Cardiac septum (tissue), 1 donor: ENCODE data around the gene NOS1AP. TPM values are rescaled to one million over a fixed set of nuclear protein-coding genes. Genes with fewer than 3 reads are reported as not detected.
"Not testable (repeated sequence)": the region's sequence is repeated elsewhere in the genome, so short reads cannot be mapped to it uniquely, and the experiment has no call there.

ENCODE experiments used
- DNase-seq: peaks from one replicate; pipeline ENCODE4 v3.0.0-alpha.2; 2020; ENCODE audit warnings: low spot score
- intact Hi-C: fragments of 100-400 bp; cut with DNase I; formaldehyde crosslinking; loops from one replicate; pipeline ENCODE4 v1.14.0; 2022
- total RNA-seq: library from RNA; stranded (reverse); fragmentation: NEBNext Ultra II Directional; extraction: Animal tissue kit (Norgen Biotek cat#: 25700); gene quantifications from one replicate; pipeline ENCODE4 v1.2.1, GENCODE V29; 2021
- donor health status: DM: no; HTN: no; CAD: no.

NOS1AP gene
- total RNA-seq, 1 donor from 2014 or later = 2.0 TPM

- intact Hi-C loops = no loop called here
- no peak for DNase-seq
Measured at GRCh38 chr1:162055062-162055461, 14.4 kb upstream of the NOS1AP start.

GRCh38 chr1:162056043-162056442, 13.4 kb upstream of the NOS1AP start:
- DNase-seq = no peak
- intact Hi-C loops = loop anchor here (1.0 to 2.0 kb wide), 2 partner anchors 220 to 335 kb away; no protein-coding TSS in a partner anchor

- intact Hi-C loops = loop anchor here (1.0 to 2.0 kb wide), 2 partner anchors 220 to 334 kb away; no protein-coding TSS in a partner anchor
- DNase-seq = no peak
Measured at GRCh38 chr1:162056579-162056978, 12.9 kb upstream of the NOS1AP start.

GRCh38 chr1:162059721-162060120, 9.8 kb upstream of the NOS1AP start:
- intact Hi-C loops = no loop called here
- no peak for DNase-seq

DNA sequence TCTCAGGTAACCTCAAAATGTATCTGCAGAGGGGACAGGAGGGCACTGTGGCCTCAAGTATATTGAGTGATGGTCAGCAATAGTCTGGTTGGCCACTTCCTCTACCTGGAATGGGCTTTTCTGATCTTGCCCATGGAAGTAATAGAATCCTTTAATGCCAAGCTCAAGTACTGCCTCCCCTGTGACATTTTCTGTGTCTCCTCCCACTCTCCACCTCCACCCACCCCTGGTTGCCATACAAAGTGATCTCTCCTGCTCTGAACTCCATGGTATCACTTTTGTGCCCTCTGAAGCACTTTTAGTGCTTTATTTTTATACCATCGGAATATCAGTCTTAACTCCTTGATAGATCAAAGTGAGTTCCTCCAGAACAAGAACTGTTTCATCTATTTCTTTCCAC, 9.2 kb upstream of the NOS1AP start:
- intact Hi-C loops = no loop called here
- no peak for DNase-seq

- intact Hi-C loops = no loop called here
- no peak for DNase-seq
Measured at GRCh38 chr1:162062542-162063015, 6.9 kb upstream of the NOS1AP start.

DNA sequence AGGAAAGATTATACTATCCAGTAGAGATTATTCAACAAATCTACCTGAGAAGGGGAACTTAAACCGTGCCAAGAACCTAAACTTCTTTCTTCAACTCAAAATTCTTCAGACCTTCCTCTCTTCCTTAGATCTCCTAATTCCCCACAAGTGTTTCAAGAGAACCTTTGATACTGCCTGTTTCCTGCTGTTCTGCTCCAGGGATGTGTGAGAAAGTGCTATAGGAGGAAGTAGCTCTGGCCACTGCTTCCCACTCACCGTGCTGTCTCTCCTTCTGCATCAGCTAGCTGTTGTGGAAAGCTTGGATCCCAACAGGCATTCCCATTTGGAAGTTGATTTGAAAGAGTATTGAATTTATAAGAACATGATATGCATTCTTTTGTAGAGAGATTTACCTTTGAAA, 4.5 kb upstream of the NOS1AP start:
- no peak for DNase-seq
- intact Hi-C loops = no loop called here

GRCh38 chr1:162066836-162067235, 2.7 kb upstream of the NOS1AP start:
- intact Hi-C loops, DNase-seq: not testable (repeated sequence)

GRCh38 chr1:162067466-162067865, 2.0 kb upstream of the NOS1AP start:
- intact Hi-C loops = no loop called here
- DNase-seq = no peak

DNA sequence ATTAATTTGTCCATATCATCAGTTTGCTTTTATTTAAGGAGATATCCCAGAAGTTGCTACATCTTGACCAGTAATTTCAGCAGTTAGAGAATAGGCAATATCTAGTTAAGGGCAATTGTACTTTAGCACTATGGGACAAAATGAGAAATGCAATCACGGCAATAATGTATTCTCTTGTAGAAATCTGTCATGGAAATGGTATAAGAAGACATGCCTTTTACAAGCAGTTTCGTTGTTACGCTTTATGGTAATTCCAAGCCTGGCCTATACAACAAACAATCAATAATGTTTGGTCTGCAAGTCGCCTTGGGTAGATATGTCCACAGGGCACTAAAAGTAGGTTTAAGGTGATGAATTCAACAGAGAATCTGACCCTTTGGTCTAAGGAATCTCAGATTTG, 1.2 kb upstream of the NOS1AP start:
- DNase-seq = no peak
- intact Hi-C loops = no loop called here

DNA sequence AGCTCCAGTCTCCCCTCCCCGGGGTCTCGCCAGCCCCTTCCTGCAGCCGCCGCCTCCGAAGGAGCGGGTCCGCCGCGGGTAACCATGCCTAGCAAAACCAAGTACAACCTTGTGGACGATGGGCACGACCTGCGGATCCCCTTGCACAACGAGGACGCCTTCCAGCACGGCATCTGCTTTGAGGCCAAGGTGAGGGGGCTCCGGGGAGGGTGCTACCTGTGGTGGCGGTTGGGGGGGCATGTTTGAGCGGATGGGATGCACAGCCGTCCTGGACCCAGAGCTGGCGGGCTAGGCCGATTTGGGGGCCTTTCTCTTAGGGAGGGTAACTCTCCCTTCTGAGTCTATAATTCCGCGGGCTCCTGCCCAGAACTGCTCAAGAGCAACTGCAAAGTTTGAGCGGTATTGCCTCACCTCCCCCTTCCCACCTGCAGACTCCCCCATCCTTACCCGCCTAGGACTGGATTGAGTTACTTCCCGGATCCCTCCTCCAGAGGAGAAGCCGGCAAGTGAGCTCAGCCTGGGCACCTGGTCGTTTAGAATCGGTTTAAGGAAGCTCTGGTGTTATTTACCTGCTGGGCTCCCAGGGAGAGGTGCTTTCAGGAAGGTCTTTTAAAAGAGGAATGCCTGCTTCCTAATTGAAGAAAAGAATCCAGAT, 730 bp downstream of the NOS1AP start:
- no peak for DNase-seq
- intact Hi-C loops = loop anchor here (5.0 kb wide), 1 partner anchor 142 kb away; no protein-coding TSS in a partner anchor

DNA sequence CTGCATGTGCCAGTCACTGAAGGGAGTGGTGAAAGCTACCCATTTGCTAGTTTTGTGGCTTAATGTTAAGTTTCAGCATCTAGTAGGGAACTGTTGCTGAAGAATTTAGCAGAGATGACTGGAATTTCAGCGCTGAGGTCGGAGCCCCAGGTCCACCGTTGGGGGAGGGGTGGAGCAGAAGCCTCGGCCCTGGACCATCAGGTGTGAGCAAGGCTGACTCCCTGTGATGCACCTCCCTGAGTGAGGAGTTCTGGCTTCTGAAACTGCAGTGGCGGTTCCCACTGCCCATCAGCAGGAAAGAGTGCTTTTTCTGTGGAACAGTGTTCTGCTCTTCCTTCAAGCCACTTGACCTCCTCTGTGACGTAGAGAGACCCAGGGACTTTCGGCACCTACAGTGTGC, 1.3 kb downstream of the NOS1AP start:
- DNase-seq = no peak
- intact Hi-C loops = loop anchor here (5.0 kb wide), 1 partner anchor 141 kb away; no protein-coding TSS in a partner anchor

DNA sequence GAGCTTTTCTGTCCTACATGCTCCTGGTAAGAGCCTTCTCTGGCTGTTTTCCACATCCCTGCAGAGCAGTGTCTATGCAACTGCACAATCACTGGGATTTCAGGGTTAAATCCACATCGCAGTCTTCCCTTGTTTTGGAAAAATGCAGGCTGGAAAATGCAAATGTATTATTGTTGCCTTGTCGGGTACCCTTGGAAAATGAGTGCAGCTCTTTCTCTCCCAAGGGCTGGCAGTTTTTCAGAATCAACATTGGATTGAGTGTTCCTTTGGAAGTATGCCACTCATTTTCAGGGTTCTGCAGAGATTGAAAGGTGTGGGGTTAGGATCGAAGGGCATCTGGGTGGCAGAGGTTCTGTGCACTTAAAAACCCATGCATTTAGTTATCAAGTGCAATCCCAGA, 3.2 kb downstream of the NOS1AP start:
- intact Hi-C loops = loop anchor here (5.0 kb wide), 1 partner anchor 140 kb away; no protein-coding TSS in a partner anchor

DNA sequence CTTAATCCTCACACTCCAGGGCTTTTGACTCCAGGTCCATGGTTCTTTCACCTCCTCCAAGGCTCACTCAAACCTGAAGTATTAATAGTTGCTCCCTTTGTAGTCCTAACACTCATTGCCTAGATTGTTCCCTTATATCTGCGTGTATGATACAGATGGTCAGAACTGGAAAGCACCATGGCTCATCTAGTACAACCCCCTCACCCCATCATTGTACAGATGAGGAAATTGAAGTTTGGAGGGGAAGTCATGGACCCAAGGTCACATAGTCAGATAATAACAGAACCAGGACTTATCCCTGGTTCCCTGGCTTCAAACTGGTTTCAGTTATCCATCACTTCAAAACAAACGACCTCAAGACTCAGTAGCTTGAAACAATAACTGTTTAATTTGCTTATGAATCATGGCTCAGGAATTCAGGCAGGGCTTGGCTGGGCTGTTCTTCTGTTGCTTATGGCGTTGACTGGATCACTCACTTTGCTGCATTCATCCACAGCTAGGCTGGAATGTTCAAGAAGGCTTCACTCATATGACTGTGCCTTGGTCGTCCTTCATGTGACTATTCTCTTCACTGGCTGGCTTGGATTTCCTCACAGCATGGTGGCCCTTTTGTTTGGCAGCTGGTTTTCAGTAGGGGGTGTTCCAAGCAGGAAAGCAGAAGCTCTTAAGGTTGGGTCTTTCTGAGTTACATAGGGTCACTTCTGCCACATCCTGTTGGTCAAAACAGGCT, 5.0 kb downstream of the NOS1AP start:
- DNase-seq = no peak
- intact Hi-C loops = loop anchor here (5.0 kb wide), 1 partner anchor 138 kb away; no protein-coding TSS in a partner anchor

More for the DNA sequence above, 3.2 kb downstream of the NOS1AP start:
- DNase-seq = no peak

GRCh38 chr1:162075862-162076261, 6.4 kb downstream of the NOS1AP start:
- DNase-seq = no peak
- intact Hi-C loops = no loop called here

DNA sequence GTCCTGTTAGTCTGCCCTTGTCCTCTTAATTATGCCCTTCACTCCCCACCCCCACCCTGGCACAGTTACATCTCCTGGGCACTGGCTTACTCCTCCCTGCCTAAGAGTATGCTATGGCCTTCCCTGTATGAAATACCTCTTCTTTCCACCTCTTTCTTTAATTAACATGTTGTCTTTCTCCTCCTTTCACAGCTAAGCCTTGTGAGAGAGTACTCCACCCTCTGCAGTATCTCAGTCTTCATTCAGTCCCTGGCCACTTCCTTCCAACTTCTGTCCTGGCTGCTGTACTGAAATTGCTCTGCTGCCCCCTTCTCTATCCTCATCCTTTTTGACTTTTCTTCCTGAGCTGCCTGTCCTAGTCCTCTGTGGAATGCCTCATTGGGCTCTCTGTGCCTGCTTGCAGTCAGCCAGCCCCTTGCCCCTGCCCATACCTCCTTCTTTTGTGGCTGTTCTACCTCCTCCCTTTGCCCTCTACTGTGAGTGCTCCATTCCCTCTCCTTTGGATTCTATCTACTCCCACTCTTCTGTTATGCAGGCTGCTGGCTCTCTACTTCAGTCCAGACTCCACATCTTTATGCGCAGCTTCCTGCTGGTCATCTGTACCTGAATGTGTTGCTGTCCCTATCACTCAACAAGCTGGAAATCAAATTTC, 8.3 kb downstream of the NOS1AP start:
- intact Hi-C loops = no loop called here

DNA sequence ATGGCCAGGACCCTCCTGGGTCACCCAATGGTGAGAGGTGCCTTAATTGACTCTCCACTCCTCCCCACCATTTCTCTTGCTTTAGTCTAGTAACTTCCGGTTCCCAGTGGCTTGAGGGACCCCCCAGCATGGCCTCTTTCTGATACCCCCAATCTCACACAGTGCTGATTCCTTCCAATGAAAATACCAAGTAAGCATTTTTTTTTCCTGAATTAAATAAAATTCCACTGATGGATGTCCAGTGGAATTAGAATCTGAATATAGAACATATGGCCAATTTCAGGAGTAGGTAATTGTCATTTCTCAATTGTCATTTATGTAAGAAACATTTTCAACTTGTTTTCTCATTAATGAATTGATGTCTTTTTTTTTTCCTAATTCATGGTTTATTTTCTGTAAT, 9.5 kb downstream of the NOS1AP start:
- no peak for DNase-seq
- intact Hi-C loops = no loop called here

More for the DNA sequence above, 8.3 kb downstream of the NOS1AP start:
- no peak for DNase-seq

GRCh38 chr1:162080472-162081015, 11.1 kb downstream of the NOS1AP start:
- DNase-seq = no peak
- intact Hi-C loops = no loop called here

DNA sequence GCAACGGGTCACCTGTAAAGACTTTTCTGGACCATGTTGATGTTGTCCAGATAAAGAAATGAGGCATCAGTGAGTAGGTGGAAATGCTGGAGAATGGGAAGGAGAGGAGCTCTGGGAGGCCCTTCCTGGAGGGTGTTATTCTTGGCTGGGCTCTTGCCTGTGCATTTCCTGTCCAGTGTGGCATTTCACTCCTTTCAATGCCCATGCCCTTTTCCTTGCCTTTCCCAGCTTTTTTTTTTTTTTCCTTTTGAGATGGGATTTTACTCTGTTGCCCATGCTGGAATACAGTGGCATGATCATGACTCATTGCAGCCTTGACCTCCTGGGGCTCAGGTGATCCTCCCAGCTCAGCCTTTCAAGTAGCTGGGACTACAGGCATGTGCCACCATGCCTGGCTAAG, 11.8 kb downstream of the NOS1AP start:
- intact Hi-C loops = no loop called here

DNA sequence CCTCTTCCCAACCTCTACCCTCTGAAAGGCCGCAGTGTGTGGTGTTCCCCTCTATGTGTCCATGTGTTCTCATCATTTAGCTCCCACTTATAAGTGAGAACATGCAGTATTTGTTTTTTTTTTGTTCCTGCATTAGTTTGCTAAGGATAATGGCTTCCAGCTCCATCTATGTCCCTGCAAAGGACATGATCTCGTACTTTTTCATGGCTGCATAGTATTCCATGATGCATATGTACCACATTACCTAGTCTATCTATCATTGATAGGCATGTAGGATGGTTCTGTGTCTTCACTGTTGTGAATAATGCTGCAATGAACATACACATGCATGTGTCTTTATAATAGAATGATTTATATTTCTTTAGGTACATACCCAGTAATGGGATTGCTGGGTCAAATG, 12.6 kb downstream of the NOS1AP start:
- DNase-seq, intact Hi-C loops: not testable (repeated sequence)

More for the DNA sequence above, 11.8 kb downstream of the NOS1AP start:
- DNase-seq = no peak
